Right atrium auricular region (tissue), 2 donors: ENCODE data around the gene AIFM2. TPM values are rescaled to one million over a fixed set of nuclear protein-coding genes. Genes with fewer than 3 reads are reported as not detected.

Source experiments
- DNase-seq: peaks from one replicate; pipeline ENCODE4 v3.0.0-alpha.2; 2019; ENCODE audit warnings: low spot score
- H3K27ac ChIP-seq, 2 donors: fragments of 200-600 bp; sonication (generic); 1 replicate in 1 of 2; 2 replicates in 1 of 2; pipeline ENCODE4 v1.5.1; 2016 to 2019
- H3K27me3 ChIP-seq, 2 donors: fragments of 200-600 bp; sonication (generic); one replicate each; pipeline versions ENCODE4 v1.5.1 to v1.6.0; 2017 to 2019
- H3K36me3 ChIP-seq: fragments of 200-600 bp; sonication (generic); one replicate; pipeline ENCODE4 v1.5.1; 2016
- H3K4me1 ChIP-seq, 2 donors: fragments of 200-600 bp; sonication (generic); one replicate each; pipeline versions ENCODE4 v1.5.1 to v1.6.0; 2017 to 2019
- H3K4me3 ChIP-seq, 2 donors: fragments of 200-600 bp; sonication (generic); 1 replicate in 1 of 2; 2 replicates in 1 of 2; pipeline ENCODE4 v1.5.1; 2017 to 2019; ENCODE audit warnings: mild to moderate bottlenecking in 1 of 2, moderate library complexity in 1 of 2
- H3K9me3 ChIP-seq, 2 donors: fragments of 200-600 bp; sonication (generic); one replicate each; pipeline ENCODE4 v1.5.1; 2019
- total RNA-seq, 2 donors: library from RNA; depleted of rRNA; stranded (reverse); fragments of >200 nt; gene quantifications; one replicate each; pipeline ENCODE4 v1.1.0, GENCODE V29; 2016
- TF ChIP-seq, protein P1 (sequence below), 2 donors: fragments of 200-600 bp; sonication (generic); IDR thresholded peaks; one replicate each; pipeline ENCODE4 v1.5.1; 2019; ENCODE audit warnings: antibody characterized with exemption in 2 of 2

The AIFM2 gene
- total RNA-seq, 2 donors from 2014 or later, result 6.2 to 12.0 TPM

DNA sequence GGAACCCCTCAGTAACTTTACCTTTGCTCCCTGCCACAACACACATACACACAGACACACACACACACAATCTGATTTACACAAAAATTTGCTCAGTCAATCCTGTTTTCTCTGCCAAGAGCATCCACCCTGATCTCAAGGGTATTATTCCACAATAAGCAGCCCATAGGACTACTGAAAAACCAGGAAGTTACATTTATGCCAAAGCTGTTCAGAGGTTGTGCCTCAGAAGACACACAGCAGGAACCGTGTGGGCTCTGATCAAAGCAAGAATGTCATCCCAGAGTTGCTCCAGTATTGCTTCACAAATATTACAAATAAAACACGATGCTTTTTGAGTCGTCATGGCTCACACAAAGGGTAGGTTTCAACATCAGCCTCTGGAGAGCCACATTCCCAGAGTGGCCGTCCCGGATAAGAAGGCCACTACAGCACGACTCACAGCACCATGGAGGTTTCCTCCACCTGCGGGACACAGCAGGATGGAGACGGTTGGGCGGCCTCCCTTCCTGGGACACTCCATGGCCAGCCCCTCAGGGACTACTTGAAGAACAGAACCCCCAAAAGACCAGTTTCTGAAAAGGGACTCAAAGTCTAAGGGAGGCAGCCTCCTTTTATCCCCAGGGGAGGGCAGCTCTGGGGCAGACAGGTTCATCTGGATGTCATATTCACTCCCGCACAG, 1.6 kb downstream of the AIFM2 start:
- peak overlapping the region in 1 of 2 donors; percentile 64 for H3K4me3 ChIP-seq
- TF ChIP-seq, protein P1, sequence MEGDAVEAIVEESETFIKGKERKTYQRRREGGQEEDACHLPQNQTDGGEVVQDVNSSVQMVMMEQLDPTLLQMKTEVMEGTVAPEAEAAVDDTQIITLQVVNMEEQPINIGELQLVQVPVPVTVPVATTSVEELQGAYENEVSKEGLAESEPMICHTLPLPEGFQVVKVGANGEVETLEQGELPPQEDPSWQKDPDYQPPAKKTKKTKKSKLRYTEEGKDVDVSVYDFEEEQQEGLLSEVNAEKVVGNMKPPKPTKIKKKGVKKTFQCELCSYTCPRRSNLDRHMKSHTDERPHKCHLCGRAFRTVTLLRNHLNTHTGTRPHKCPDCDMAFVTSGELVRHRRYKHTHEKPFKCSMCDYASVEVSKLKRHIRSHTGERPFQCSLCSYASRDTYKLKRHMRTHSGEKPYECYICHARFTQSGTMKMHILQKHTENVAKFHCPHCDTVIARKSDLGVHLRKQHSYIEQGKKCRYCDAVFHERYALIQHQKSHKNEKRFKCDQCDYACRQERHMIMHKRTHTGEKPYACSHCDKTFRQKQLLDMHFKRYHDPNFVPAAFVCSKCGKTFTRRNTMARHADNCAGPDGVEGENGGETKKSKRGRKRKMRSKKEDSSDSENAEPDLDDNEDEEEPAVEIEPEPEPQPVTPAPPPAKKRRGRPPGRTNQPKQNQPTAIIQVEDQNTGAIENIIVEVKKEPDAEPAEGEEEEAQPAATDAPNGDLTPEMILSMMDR (IDR thresholded peaks at IDR 0.05), result no peak

DNA sequence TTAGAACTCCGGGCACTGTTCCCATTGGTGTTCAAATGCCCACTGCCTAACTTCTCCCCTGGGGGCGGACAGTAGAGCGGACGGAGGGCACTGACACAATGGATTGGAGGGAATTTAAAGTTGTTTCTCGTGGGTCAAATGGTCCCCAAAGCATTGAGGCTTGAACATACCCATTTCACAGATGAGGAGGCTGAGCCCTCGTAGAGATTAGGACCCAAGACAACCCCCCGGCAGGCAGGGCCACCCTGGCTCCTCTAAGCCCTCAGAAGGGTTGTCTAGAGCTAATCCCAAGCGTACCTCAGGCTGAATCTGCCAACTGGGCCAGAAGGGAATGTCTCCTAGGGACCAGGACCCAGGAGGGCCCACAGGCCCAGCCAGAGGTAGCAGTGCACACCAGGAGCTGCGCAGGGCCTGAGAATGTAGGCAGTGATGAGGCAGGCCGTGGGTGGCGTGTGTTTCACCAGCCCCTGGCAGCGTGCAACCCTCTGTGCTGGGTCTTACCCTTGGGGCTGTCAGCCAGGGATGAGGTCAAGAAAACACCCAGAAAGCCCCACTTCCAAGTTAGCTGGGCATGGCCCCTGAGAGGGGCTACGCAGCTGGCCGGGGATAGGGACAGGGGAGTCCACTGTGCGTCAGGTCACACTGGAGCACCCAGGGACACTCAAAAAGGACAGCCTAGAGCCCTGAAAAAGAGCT, 5.8 kb downstream of the AIFM2 start:
- TF ChIP-seq, protein P1 (IDR thresholded peaks at IDR 0.05), result no peak

More for the DNA sequence above, 1.6 kb downstream of the AIFM2 start:
- DNase-seq, result peak; percentile 72
- no peaks in the 10 kb centered on the region for H3K27me3 ChIP-seq
- peaks cover 0 to 18% of the 10 kb centered on the region in 2 donors for H3K4me1 ChIP-seq
- H3K27ac ChIP-seq, result peak overlapping the region; percentile 84 to 87
- H3K9me3 ChIP-seq, result no peaks in the 10 kb centered on the region
- no peaks in the 10 kb centered on the region for H3K36me3 ChIP-seq

DNA sequence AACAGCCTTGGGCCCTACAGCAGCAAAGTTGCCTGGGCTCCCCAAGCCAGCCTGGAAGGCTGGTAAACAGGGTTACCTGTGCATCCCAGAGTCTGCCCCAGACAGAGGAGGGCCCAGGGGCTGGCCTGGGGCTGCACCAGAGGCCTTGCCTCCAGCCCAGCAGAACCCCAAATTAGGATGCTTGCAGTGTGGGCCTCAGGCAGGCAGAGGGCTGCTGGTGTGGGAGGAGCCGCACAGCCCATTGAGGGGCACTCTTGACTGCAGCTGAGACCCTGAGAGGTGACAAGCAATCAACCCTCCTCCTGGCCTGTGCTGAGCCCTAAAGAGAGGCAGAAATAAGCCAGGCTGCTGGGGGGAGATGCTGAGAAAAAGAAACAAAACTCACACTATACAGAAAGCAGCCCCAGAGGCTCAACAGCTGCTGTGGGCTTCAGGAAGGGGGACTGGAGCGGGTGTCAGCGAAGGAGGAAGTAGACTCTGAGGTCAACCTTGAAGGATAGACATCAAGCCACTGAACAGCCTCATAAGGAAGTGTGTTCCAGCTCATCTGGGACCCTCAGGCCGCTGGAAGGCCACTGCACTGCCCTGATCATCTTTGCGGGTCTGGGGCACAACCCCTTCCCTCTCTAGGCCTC, 6.6 kb downstream of the AIFM2 start:
- no peaks in the 10 kb centered on the region for H3K36me3 ChIP-seq
- no peaks in the 10 kb centered on the region for H3K27me3 ChIP-seq
- H3K9me3 ChIP-seq, result no peaks in the 10 kb centered on the region
- DNase-seq, result no peak
- TF ChIP-seq, protein P1 (IDR thresholded peaks at IDR 0.05), result no peak
- no peak overlapping the region for H3K27ac ChIP-seq
- no peak overlapping the region for H3K4me3 ChIP-seq
- peaks cover 0 to under 1% of the 10 kb centered on the region in 2 donors for H3K4me1 ChIP-seq

More for the DNA sequence above, 5.8 kb downstream of the AIFM2 start:
- no peak overlapping the region for H3K4me3 ChIP-seq
- H3K27ac ChIP-seq, result no peak overlapping the region
- peaks cover 0 to 9% of the 10 kb centered on the region in 2 donors for H3K4me1 ChIP-seq
- no peaks in the 10 kb centered on the region for H3K36me3 ChIP-seq
- DNase-seq, result no peak
- H3K27me3 ChIP-seq, result no peaks in the 10 kb centered on the region
- no peaks in the 10 kb centered on the region for H3K9me3 ChIP-seq

DNA sequence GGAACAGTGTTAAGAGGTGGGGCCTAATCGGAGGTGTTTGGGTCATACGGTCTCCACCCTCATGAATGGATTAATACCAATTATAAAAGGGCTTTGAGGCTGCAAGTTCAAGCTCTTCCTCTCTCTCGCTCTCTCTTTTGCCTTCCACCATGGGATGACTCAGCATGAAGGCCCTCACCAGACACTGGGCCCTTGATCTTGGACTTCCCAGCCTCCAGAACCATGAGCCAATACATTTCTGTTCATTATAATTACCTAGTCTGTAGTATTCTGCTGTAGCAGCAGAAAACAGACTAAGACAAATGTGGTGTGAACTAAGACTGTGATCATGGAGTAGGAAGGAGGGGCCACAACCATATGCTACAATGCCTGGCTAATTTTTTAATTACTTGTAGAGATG, 7.7 kb downstream of the AIFM2 start:
- no peak overlapping the region for H3K4me3 ChIP-seq
- H3K36me3 ChIP-seq, result peaks cover 6% of the 10 kb centered on the region
- H3K4me1 ChIP-seq, result no peaks in the 10 kb centered on the region
- TF ChIP-seq, protein P1 (IDR thresholded peaks at IDR 0.05), result no peak
- no peaks in the 10 kb centered on the region for H3K27me3 ChIP-seq
- no peaks in the 10 kb centered on the region for H3K9me3 ChIP-seq
- no peak for DNase-seq
- no peak overlapping the region for H3K27ac ChIP-seq

DNA sequence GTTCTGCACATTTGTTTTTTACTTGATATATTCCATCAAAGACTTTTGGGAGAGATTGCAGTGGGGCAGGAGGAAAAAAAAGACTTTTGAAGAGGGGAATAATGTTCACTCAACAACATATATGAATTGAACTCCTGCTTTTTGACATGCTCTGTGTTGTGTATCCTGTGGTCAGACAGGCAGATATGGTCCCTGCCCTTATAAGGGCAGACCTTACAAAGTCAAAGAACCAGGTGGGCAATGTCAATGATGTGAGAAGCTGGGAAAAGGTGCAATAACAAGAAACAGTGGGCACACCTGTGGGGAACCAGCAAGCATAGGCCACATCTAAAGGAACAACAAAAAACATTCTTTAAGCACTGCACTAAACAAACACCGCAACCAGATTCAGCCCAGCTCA, 8.2 kb downstream of the AIFM2 start:
- DNase-seq, result no peak
- TF ChIP-seq, protein P1 (IDR thresholded peaks at IDR 0.05), result no peak
- no peaks in the 10 kb centered on the region for H3K4me1 ChIP-seq
- H3K27me3 ChIP-seq, result no peaks in the 10 kb centered on the region
- no peak overlapping the region for H3K27ac ChIP-seq
- H3K36me3 ChIP-seq, result peaks cover 11% of the 10 kb centered on the region
- H3K9me3 ChIP-seq, result no peaks in the 10 kb centered on the region
- H3K4me3 ChIP-seq, result no peak overlapping the region
